Activated CD8-positive, alpha-beta T cell treated with anti-CD3 and anti-CD28 coated beads, Interleukin-2, amount 10 ng/mL, durations not matched to agents 7 days and 5 days (primary cell): ENCODE measurements around the gene DCANP1. TPM values are rescaled to one million over a fixed set of nuclear protein-coding genes. Genes with fewer than 3 reads are reported as not detected.

Experiments
- ATAC-seq: fragments of 150-1000 bp; cut with Tn5 transposase; one replicate; pipeline ENCODE4 v1.10.0; 2021; ENCODE audit warnings: moderate library complexity
- CTCF ChIA-PET: fragments of 350-600 bp; sonication (Branson Sonifier 250); formaldehyde crosslinking; loops from one replicate; lab custom pipeline; 2021; ENCODE audit warnings: antibody characterized with exemption; lab: Charles Lee
- POLR2A ChIA-PET: fragments of 350-600 bp; sonication (Branson Sonifier 250); formaldehyde crosslinking; loops from one replicate; lab custom pipeline; 2021; ENCODE audit warnings: antibody characterized with exemption; lab: Charles Lee
- DNase-seq: peaks from one replicate; pipeline ENCODE4 v3.0.0-alpha.2; 2020
- H3K27ac Mint-ChIP-seq: one replicate; pipeline ENCODE4 v1.8.0; 2021; ENCODE audit warnings: mild to moderate bottlenecking, mixed read lengths
- H3K27me3 Mint-ChIP-seq: one replicate; pipeline ENCODE4 v1.8.0; 2021; ENCODE audit warnings: low read depth, mixed read lengths
- H3K36me3 Mint-ChIP-seq: one replicate; pipeline ENCODE4 v1.8.0; 2021; ENCODE audit warnings: low read depth, mixed read lengths
- H3K4me1 Mint-ChIP-seq: one replicate; pipeline ENCODE4 v1.8.0; 2021; ENCODE audit warnings: low read depth, mixed read lengths
- H3K4me3 Mint-ChIP-seq: one replicate; pipeline ENCODE4 v1.8.0; 2021; ENCODE audit warnings: mild to moderate bottlenecking, mixed read lengths
- H3K9me3 Mint-ChIP-seq: one replicate; pipeline ENCODE4 v1.8.0; 2022; ENCODE audit warnings: mixed read lengths; ENCODE audit not compliant: insufficient read depth
- total RNA-seq, 2 experiments: library from RNA; stranded (reverse); gene quantifications; one replicate each; pipeline ENCODE4 v1.2.3, GENCODE V29; 2021

The DCANP1 gene
- total RNA-seq, 2 experiments from 2014 or later: not detected

GRCh38 chr5:135452321-135453030, 5.3 kb upstream of the DCANP1 start, which contains the start of gene TIFAB:
TSS of gene TIFAB (minus strand) at chr5:135452351. CDS start at chr5:135449939, 2,412 bp downstream.
- Mint-ChIP-seq H3K27ac (no peak within 1 kb of the TSS), H3K36me3 (no peaks in the 10 kb centered on the region), H3K4me3 (no peak within 1 kb of the TSS), H3K9me3 (no peaks in the 10 kb centered on the region), H3K4me1 (no peaks in the 10 kb centered on the region), H3K27me3 (peaks cover 20% of the 10 kb centered on the region)
- ATAC-seq (no peak), DNase-seq (no peak)
- CTCF ChIA-PET: interaction anchor here (0.9 to 1.0 kb wide), 2 partner anchors 8 to 109 kb away, joined by 3 read pairs; no protein-coding TSS in a partner anchor
- POLR2A ChIA-PET: no interaction called here

GRCh38 chr5:135451581-135452320, 4.6 kb upstream of the DCANP1 start:
- no peaks in the 10 kb centered on the region for H3K36me3 Mint-ChIP-seq
- H3K9me3 Mint-ChIP-seq: no peaks in the 10 kb centered on the region
- DNase-seq (no peak), ATAC-seq (no peak)
- peaks cover 17% of the 10 kb centered on the region for H3K27me3 Mint-ChIP-seq
- H3K4me3 Mint-ChIP-seq: no peak overlapping the region
- ChIA-PET CTCF (interaction anchor here (0.9 to 1.0 kb wide), 2 partner anchors 9 to 109 kb away, joined by 3 read pairs; no protein-coding TSS in a partner anchor), POLR2A (no interaction called here)
- H3K4me1 Mint-ChIP-seq: no peaks in the 10 kb centered on the region
- H3K27ac Mint-ChIP-seq: no peak overlapping the region

GRCh38 chr5:135450952-135451351, 3.8 kb upstream of the DCANP1 start:
- Mint-ChIP-seq H3K27me3 (peaks cover 13% of the 10 kb centered on the region), H3K4me1 (no peaks in the 10 kb centered on the region), H3K27ac (no peak overlapping the region), H3K36me3 (no peaks in the 10 kb centered on the region), H3K9me3 (no peaks in the 10 kb centered on the region), H3K4me3 (no peak overlapping the region)
- ChIA-PET CTCF (no interaction called here), POLR2A (no interaction called here)
- ATAC-seq (no peak), DNase-seq (no peak)

- ChIA-PET POLR2A (interaction anchor here (0.5 kb wide), 1 partner anchor 507 kb away, joined by 3 read pairs; no protein-coding TSS in a partner anchor), CTCF (no interaction called here)
- no peaks in the 10 kb centered on the region for H3K36me3 Mint-ChIP-seq
- DNase-seq (no peak), ATAC-seq (no peak)
- no peak overlapping the region for H3K27ac Mint-ChIP-seq
- H3K27me3 Mint-ChIP-seq: peaks cover 13% of the 10 kb centered on the region
- no peaks in the 10 kb centered on the region for H3K9me3 Mint-ChIP-seq
- H3K4me1 Mint-ChIP-seq: no peaks in the 10 kb centered on the region
- H3K4me3 Mint-ChIP-seq: no peak overlapping the region
These were observed 3.2 kb upstream of the DCANP1 start for GRCh38 chr5:135450336-135450735.

- ChIA-PET POLR2A (no interaction called here), CTCF (interaction anchor here (0.9 to 3.0 kb wide), 3 partner anchors 8 to 17 kb away, joined by 3 to 13 read pairs (median 7); no protein-coding TSS in a partner anchor)
- Mint-ChIP-seq H3K27me3 (peaks cover 13% of the 10 kb centered on the region), H3K4me3 (no peak overlapping the region), H3K27ac (no peak overlapping the region), H3K4me1 (no peaks in the 10 kb centered on the region), H3K9me3 (no peaks in the 10 kb centered on the region), H3K36me3 (no peaks in the 10 kb centered on the region)
- no peak for ATAC-seq
- DNase-seq: no peak
These were observed 2.5 kb upstream of the DCANP1 start for GRCh38 chr5:135449644-135450043.

- ATAC-seq (no peak), DNase-seq (no peak)
- no peaks in the 10 kb centered on the region for H3K9me3 Mint-ChIP-seq
- H3K27ac Mint-ChIP-seq: no peak overlapping the region
- CTCF ChIA-PET: interaction anchor here (0.9 to 3.0 kb wide), 3 partner anchors 9 to 18 kb away, joined by 3 to 13 read pairs (median 7); no protein-coding TSS in a partner anchor
- H3K4me3 Mint-ChIP-seq: no peak overlapping the region
- H3K4me1 Mint-ChIP-seq: no peaks in the 10 kb centered on the region
- POLR2A ChIA-PET: no interaction called here
- peaks cover 9% of the 10 kb centered on the region for H3K27me3 Mint-ChIP-seq
- H3K36me3 Mint-ChIP-seq: no peaks in the 10 kb centered on the region
These were observed 1.8 kb upstream of the DCANP1 start for GRCh38 chr5:135448791-135449507.

GRCh38 chr5:135448071-135448739, 1.1 kb upstream of the DCANP1 start:
- DNase-seq: no peak
- no peak for ATAC-seq
- POLR2A ChIA-PET: no interaction called here

GRCh38 chr5:135446615-135447014, 533 bp downstream of the DCANP1 start:
- no peak overlapping the region for H3K27ac Mint-ChIP-seq
- H3K9me3 Mint-ChIP-seq: no peaks in the 10 kb centered on the region
- POLR2A ChIA-PET: no interaction called here
- no peak for ATAC-seq
- no peak for DNase-seq
- no peaks in the 10 kb centered on the region for H3K36me3 Mint-ChIP-seq
- H3K4me1 Mint-ChIP-seq: no peaks in the 10 kb centered on the region
- no peak overlapping the region for H3K4me3 Mint-ChIP-seq
- CTCF ChIA-PET: interaction anchor here (1.0 to 3.0 kb wide), 6 partner anchors 11 to 120 kb away, joined by 3 to 13 read pairs (median 5); no protein-coding TSS in a partner anchor
- H3K27me3 Mint-ChIP-seq: peaks cover 4% of the 10 kb centered on the region

More at GRCh38 chr5:135448071-135448739, 1.1 kb upstream of the DCANP1 start:
- no peak overlapping the region for H3K27ac Mint-ChIP-seq
- H3K27me3 Mint-ChIP-seq: peaks cover 7% of the 10 kb centered on the region
- H3K4me1 Mint-ChIP-seq: no peaks in the 10 kb centered on the region
- H3K4me3 Mint-ChIP-seq: no peak overlapping the region
- H3K9me3 Mint-ChIP-seq: no peaks in the 10 kb centered on the region
- H3K36me3 Mint-ChIP-seq: no peaks in the 10 kb centered on the region
- CTCF ChIA-PET: interaction anchor here (1.7 to 3.0 kb wide), 2 partner anchors 10 to 103 kb away, joined by 6 to 13 read pairs; no protein-coding TSS in a partner anchor

GRCh38 chr5:135446206-135446605, 942 bp downstream of the DCANP1 start:
- H3K27me3 Mint-ChIP-seq: peaks cover 4% of the 10 kb centered on the region
- H3K36me3 Mint-ChIP-seq: no peaks in the 10 kb centered on the region
- no peaks in the 10 kb centered on the region for H3K9me3 Mint-ChIP-seq
- ATAC-seq (no peak), DNase-seq (no peak)
- H3K4me1 Mint-ChIP-seq: no peaks in the 10 kb centered on the region
- no peak overlapping the region for H3K4me3 Mint-ChIP-seq
- POLR2A ChIA-PET: no interaction called here
- H3K27ac Mint-ChIP-seq: no peak overlapping the region
- CTCF ChIA-PET: interaction anchor here (1.1 to 2.6 kb wide), 4 partner anchors 16 to 120 kb away, joined by 3 to 9 read pairs (median 5); no protein-coding TSS in a partner anchor

GRCh38 chr5:135445306-135445985, 1.7 kb downstream of the DCANP1 start:
- H3K36me3 Mint-ChIP-seq: no peaks in the 10 kb centered on the region
- POLR2A ChIA-PET: no interaction called here
- H3K27me3 Mint-ChIP-seq: peaks cover 2% of the 10 kb centered on the region
- H3K9me3 Mint-ChIP-seq: no peaks in the 10 kb centered on the region
- no peaks in the 10 kb centered on the region for H3K4me1 Mint-ChIP-seq
- DNase-seq: no peak
- H3K4me3 Mint-ChIP-seq: no peak overlapping the region
- no peak for ATAC-seq
- no peak overlapping the region for H3K27ac Mint-ChIP-seq
- CTCF ChIA-PET: interaction anchor here (1.1 to 2.6 kb wide), 3 partner anchors 17 to 121 kb away, joined by 3 to 9 read pairs (median 4); no protein-coding TSS in a partner anchor
